SJCRH30 (cell line): ENCODE data around the gene HK2. TPM values are rescaled to one million over a fixed set of nuclear protein-coding genes. Genes with fewer than 3 reads are reported as not detected.
"Not testable (repeated sequence)": the region's sequence is repeated elsewhere in the genome, so short reads cannot be mapped to it uniquely, and the experiment has no call there.

ENCODE experiments used
- DNase-seq, 2 experiments: peaks; one replicate each; pipeline ENCODE4 v3.0.0-alpha.2; 2015 to 2020
- H3K27ac ChIP-seq: fragments of 250-450 bp; sonication (Bioruptor Pico); 2 replicates; pipeline ENCODE4 v1.5.1; 2020; ENCODE audit warnings: mild to moderate bottlenecking, moderate library complexity
- H3K27me3 ChIP-seq: fragments of 250-450 bp; sonication (Bioruptor Pico); 2 replicates; pipeline ENCODE4 v1.5.1; 2020; ENCODE audit warnings: mild to moderate bottlenecking, moderate library complexity
- H3K36me3 ChIP-seq: fragments of 250-450 bp; sonication (Bioruptor Pico); 2 replicates; pipeline ENCODE4 v1.5.1; 2020; ENCODE audit warnings: mild to moderate bottlenecking, moderate library complexity
- H3K4me1 ChIP-seq: fragments of 250-450 bp; sonication (Bioruptor Pico); 2 replicates; pipeline ENCODE4 v1.5.1; 2020; ENCODE audit warnings: mild to moderate bottlenecking, moderate library complexity
- H3K4me3 ChIP-seq: fragments of 250-450 bp; sonication (Bioruptor Pico); 2 replicates; pipeline ENCODE4 v1.5.1; 2020; ENCODE audit warnings: mild to moderate bottlenecking, moderate library complexity
- H3K9me3 ChIP-seq: fragments of 250-450 bp; sonication (Bioruptor Pico); replicated peaks from 2 replicates; pipeline ENCODE4 v1.5.1; 2020; ENCODE audit warnings: mild to moderate bottlenecking, moderate library complexity
- total RNA-seq: library from RNA; depleted of rRNA; stranded (reverse); fragments of >200 nt; shearing (Covaris generic); gene quantifications from 2 replicates; pipeline ENCODE4 v1.2.3, GENCODE V29; 2014

HK2 gene
- total RNA-seq, 1 experiment from 2014 or later, result 38.8 TPM

- peaks cover 38% of the 10 kb centered on the region for H3K4me1 ChIP-seq
- H3K4me3 ChIP-seq, result no peak overlapping the region
- DNase-seq, result no peak
- no peaks in the 10 kb centered on the region; the same call in 1 of the 2 replicates for H3K36me3 ChIP-seq
- H3K9me3 ChIP-seq, result no peaks in the 10 kb centered on the region
- H3K27ac ChIP-seq, result no peak overlapping the region
- no peaks in the 10 kb centered on the region for H3K27me3 ChIP-seq
Measured at GRCh38 chr2:74845991-74846390, 12.1 kb downstream of the HK2 start.

- Histone ChIP-seq H3K9me3 (no peaks in the 10 kb centered on the region), H3K4me3 (no peak overlapping the region), H3K27ac (no peak overlapping the region), H3K27me3 (no peaks in the 10 kb centered on the region), H3K36me3 (no peaks in the 10 kb centered on the region; the same call in 1 of the 2 replicates), H3K4me1 (peaks cover 43% of the 10 kb centered on the region)
- DNase-seq, result no peak
Measured at GRCh38 chr2:74846481-74846880, 12.6 kb downstream of the HK2 start.

- H3K27me3 ChIP-seq, result no peaks in the 10 kb centered on the region
- DNase-seq, result no peak
- H3K4me3 ChIP-seq, result no peak overlapping the region
- H3K4me1 ChIP-seq, result peaks cover 47% of the 10 kb centered on the region
- H3K9me3 ChIP-seq, result no peaks in the 10 kb centered on the region
- no peaks in the 10 kb centered on the region; the same call in 1 of the 2 replicates for H3K36me3 ChIP-seq
- no peak overlapping the region for H3K27ac ChIP-seq
Measured at GRCh38 chr2:74847070-74847858, 13.3 kb downstream of the HK2 start.

GRCh38 chr2:74849228-74849892 lies 15.4 kb downstream of the HK2 start:
- H3K4me1 ChIP-seq, result peaks cover 35% of the 10 kb centered on the region

GRCh38 chr2:74850496-74851190 lies 16.7 kb downstream of the HK2 start:
- Histone ChIP-seq H3K36me3 (peaks cover 5% of the 10 kb centered on the region), H3K4me1 (peaks cover 28% of the 10 kb centered on the region), H3K4me3 (no peak overlapping the region), H3K27me3 (no peaks in the 10 kb centered on the region), H3K27ac (peak overlapping the region; percentile 36), H3K9me3 (no peaks in the 10 kb centered on the region)
- DNase-seq, result no peak

More at GRCh38 chr2:74849228-74849892, 15.4 kb downstream of the HK2 start:
- Histone ChIP-seq H3K27ac (no peak overlapping the region), H3K4me3 (no peak overlapping the region), H3K36me3 (peaks cover 3% of the 10 kb centered on the region), H3K9me3 (no peaks in the 10 kb centered on the region), H3K27me3 (no peaks in the 10 kb centered on the region)
- no peak for DNase-seq

- Histone ChIP-seq H3K27me3 (no peaks in the 10 kb centered on the region), H3K9me3 (no peaks in the 10 kb centered on the region), H3K36me3 (peaks cover 5% of the 10 kb centered on the region), H3K4me3 (no peak overlapping the region), H3K4me1 (peaks cover 25% of the 10 kb centered on the region), H3K27ac (peak overlapping the region; percentile 36)
- no peak for DNase-seq
Measured at GRCh38 chr2:74851191-74851566, 17.3 kb downstream of the HK2 start.

GRCh38 chr2:74853360-74853759 lies 19.4 kb downstream of the HK2 start:
- H3K36me3 ChIP-seq, H3K9me3 ChIP-seq, H3K27ac ChIP-seq, DNase-seq, H3K4me3 ChIP-seq, H3K27me3 ChIP-seq: not testable (repeated sequence)
- H3K4me1 ChIP-seq, result peaks cover 25% of the 10 kb centered on the region

- no peaks in the 10 kb centered on the region for H3K9me3 ChIP-seq
- peaks cover 5% of the 10 kb centered on the region for H3K36me3 ChIP-seq
- H3K27ac ChIP-seq, result no peak overlapping the region
- no peaks in the 10 kb centered on the region for H3K27me3 ChIP-seq
- DNase-seq, result no peak
- H3K4me3 ChIP-seq, result no peak overlapping the region
- H3K4me1 ChIP-seq, result peaks cover 23% of the 10 kb centered on the region
Measured at GRCh38 chr2:74854401-74854800, 20.5 kb downstream of the HK2 start.

- H3K4me3 ChIP-seq, H3K9me3 ChIP-seq, H3K27ac ChIP-seq, DNase-seq, H3K36me3 ChIP-seq, H3K27me3 ChIP-seq: not testable (repeated sequence)
- H3K4me1 ChIP-seq, result peaks cover 15% of the 10 kb centered on the region
Measured at GRCh38 chr2:74855114-74855707, 21.3 kb downstream of the HK2 start.

GRCh38 chr2:74856004-74856578 lies 22.2 kb downstream of the HK2 start:
- Histone ChIP-seq H3K27ac (no peak overlapping the region), H3K27me3 (no peaks in the 10 kb centered on the region), H3K36me3 (peaks cover 5% of the 10 kb centered on the region), H3K4me3 (no peak overlapping the region), H3K9me3 (no peaks in the 10 kb centered on the region), H3K4me1 (0 out of 2 replicates have a peak, but pooled peaks cover 8% of the 10 kb centered on the region)
- no peak for DNase-seq

- Histone ChIP-seq H3K27me3 (no peaks in the 10 kb centered on the region), H3K27ac (no peak overlapping the region), H3K4me3 (no peak overlapping the region), H3K9me3 (no peaks in the 10 kb centered on the region), H3K36me3 (peaks cover 5% of the 10 kb centered on the region), H3K4me1 (0 out of 2 replicates have a peak, but pooled peaks cover 3% of the 10 kb centered on the region)
- no peak for DNase-seq
Measured at GRCh38 chr2:74856599-74856998, 22.7 kb downstream of the HK2 start.

- H3K27me3 ChIP-seq, result no peaks in the 10 kb centered on the region
- peaks cover 5% of the 10 kb centered on the region for H3K36me3 ChIP-seq
- H3K4me3 ChIP-seq, result no peak overlapping the region
- no peak overlapping the region for H3K27ac ChIP-seq
- H3K4me1 ChIP-seq, result no peaks in the 10 kb centered on the region
- no peaks in the 10 kb centered on the region for H3K9me3 ChIP-seq
- no peak for DNase-seq
Measured at GRCh38 chr2:74857215-74857614, 23.3 kb downstream of the HK2 start.

GRCh38 chr2:74857725-74858124 lies 23.8 kb downstream of the HK2 start:
- H3K9me3 ChIP-seq, result no peaks in the 10 kb centered on the region
- H3K4me3 ChIP-seq, result no peak overlapping the region
- no peaks in the 10 kb centered on the region for H3K27me3 ChIP-seq
- DNase-seq, result no peak
- no peak overlapping the region for H3K27ac ChIP-seq
- H3K36me3 ChIP-seq, result peaks cover 5% of the 10 kb centered on the region
- H3K4me1 ChIP-seq, result no peaks in the 10 kb centered on the region

GRCh38 chr2:74858281-74858680 lies 24.4 kb downstream of the HK2 start:
- Histone ChIP-seq H3K4me3 (no peak overlapping the region), H3K27ac (no peak overlapping the region)

More at GRCh38 chr2:74858281-74858680, 24.4 kb downstream of the HK2 start:
- no peaks in the 10 kb centered on the region for H3K4me1 ChIP-seq
- H3K9me3 ChIP-seq, result no peaks in the 10 kb centered on the region
- H3K27me3 ChIP-seq, result no peaks in the 10 kb centered on the region
- peaks cover 5% of the 10 kb centered on the region for H3K36me3 ChIP-seq
- no peak for DNase-seq
